Activated effector memory CD4-positive, alpha-beta T cell treated with anti-CD3 and anti-CD28 coated beads, Interleukin-2, amount 50 U/mL, for 16 hours (primary cell): ENCODE data around the gene GALNT10.

Experiments used
- DNase-seq: peaks from one replicate; pipeline ENCODE4 v3.0.0-alpha.2; 2020

Gene GALNT10

DNA sequence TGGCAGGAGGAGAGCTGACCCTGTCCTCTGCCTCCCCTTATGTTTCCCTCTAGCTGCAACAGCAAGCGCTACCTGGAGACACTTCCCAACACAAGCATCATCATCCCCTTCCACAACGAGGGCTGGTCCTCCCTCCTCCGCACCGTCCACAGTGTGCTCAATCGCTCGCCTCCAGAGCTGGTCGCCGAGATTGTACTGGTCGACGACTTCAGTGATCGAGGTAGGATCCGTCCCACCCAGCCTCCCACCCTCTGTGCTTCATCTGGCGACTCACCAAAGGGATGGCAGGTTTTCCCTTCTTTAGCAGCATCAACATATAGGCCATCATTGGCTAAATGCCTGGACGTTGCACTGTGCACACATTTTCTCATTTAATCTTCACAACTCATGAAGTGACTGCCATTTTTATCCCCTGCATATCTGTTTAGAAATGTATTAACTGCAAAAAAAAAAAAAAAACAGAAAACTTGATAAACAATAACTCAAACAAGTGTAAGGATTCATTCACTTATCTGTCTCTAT is 139.0 kb downstream of the GALNT10 start:
- DNase-seq, result no peak

GRCh38 chr5:154330097-154330667 is 139.6 kb downstream of the GALNT10 start:
- DNase-seq, result no peak

- no peak for DNase-seq
Observed at GRCh38 chr5:154331232-154331631, 140.7 kb downstream of the GALNT10 start.

GRCh38 chr5:154331924-154332323 is 141.4 kb downstream of the GALNT10 start:
- DNase-seq, result no peak

DNA sequence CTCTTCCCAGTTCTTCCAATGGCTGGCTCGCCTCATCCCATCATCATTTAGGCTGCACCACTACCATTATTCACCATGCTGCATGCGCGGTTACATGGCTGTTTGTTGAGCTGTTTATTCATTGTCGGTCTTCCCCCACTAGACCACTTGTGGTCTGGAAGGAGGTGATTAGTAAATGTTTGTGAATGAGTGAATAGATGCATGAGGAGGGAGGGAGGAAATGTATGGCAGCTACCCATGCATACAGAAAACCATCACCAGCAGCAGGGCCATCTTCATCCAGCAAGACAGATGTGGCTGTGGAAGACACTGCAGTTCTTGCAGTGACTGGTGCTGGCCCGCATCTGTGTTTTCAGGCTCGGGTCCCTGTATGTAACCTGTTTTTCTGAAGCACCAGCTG is 141.9 kb downstream of the GALNT10 start:
- DNase-seq, result no peak

GRCh38 chr5:154333016-154333415 is 142.5 kb downstream of the GALNT10 start:
- no peak for DNase-seq

GRCh38 chr5:154334406-154335064 is 144.0 kb downstream of the GALNT10 start:
- no peak for DNase-seq

GRCh38 chr5:154335065-154335448 is 144.5 kb downstream of the GALNT10 start:
- DNase-seq, result no peak

GRCh38 chr5:154341620-154342019 is 151.1 kb downstream of the GALNT10 start:
- no peak for DNase-seq

GRCh38 chr5:154342211-154342610 is 151.7 kb downstream of the GALNT10 start:
- DNase-seq, result no peak

DNA sequence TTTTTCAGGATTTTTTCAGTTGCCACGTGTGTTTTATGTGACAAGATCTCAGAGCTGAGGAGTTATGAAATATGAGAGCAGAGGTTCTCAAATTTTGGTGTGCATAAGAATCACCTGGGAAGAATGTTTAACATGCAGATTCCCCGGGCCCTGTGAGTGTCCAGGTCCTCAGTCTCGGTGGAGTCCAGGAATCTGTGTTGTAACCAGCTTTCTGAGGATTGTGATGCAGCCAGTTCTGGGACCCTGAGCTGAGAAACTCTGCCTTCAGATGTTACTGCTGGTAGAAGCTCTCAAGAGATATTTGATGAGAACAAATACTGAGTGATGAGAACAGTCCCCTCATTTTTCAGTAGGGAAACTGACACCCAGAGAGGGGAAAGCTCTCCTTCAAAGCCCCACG is 152.4 kb downstream of the GALNT10 start:
- no peak for DNase-seq

DNA sequence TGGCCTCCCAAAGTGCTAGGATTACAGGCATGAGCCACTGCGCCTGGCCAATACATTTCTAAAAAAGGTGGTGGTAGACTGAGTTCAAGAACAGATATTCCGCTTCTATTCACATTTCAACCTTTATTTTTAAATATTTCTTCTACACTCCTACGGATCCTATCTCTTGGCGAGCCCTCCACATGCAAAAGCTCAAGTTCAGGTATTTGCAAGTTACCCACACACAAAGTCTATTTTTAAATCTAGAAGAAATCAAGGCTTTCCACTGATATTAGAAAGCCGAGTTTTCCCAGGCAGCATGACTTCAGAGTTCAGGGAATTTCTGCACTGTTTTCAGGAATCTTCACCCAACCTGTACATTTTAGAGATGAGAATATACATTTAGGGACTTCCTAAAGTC is 153.9 kb downstream of the GALNT10 start:
- no peak for DNase-seq

- DNase-seq, result no peak
Observed at GRCh38 chr5:154345255-154345952, 154.9 kb downstream of the GALNT10 start.

GRCh38 chr5:154346427-154346826 is 155.9 kb downstream of the GALNT10 start:
- no peak for DNase-seq

- DNase-seq, result no peak
Observed at GRCh38 chr5:154349626-154350264, 159.2 kb downstream of the GALNT10 start.

DNA sequence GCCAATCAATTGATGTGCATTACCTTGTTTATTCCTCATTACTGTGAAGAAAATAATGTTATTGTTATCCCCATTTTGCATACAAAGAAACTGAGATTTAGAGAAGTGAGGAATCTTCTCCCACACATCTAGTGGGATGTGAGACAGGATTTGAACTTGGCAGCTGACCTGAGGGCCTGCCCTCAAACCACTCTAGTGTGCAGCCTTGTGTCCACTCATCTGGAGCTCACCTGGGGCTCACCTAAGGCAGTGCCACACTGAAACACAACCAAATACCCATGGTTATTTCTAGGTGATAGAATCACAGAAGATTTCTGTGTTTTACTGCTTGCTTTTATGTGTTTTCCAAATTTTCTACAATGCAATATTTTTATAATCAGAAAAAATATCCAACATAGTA is 160.6 kb downstream of the GALNT10 start:
- DNase-seq, result no peak

GRCh38 chr5:154351566-154351965 is 161.0 kb downstream of the GALNT10 start:
- DNase-seq, result no peak

DNA sequence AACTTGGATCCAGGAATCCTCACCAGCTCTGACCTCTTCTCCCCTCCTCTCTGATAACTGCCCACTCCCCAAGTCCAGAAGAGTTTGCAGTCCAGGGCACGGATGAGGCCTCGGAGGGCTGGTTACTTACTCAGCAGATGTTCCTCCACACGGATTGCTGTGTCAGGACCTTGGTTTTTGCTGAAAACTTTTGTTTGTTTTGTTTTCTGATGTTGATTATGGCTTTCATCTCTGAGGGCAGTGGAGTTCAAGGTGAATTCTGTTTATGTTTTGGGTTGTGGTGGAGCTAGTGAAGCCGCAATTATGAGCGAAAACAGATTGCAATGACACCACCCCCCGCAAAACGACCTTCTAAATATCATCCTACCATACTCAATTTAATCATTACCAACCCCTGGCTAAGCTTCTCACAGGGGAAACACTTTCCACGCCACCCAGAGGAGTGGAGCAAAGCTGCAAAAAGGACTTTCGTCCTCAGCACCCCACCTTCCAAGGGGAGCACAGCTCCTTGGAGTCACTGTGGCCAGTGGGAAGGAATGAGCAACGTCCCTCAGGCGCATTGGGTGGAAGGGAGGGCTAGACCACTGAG is 162.5 kb downstream of the GALNT10 start:
- DNase-seq, result no peak

DNA sequence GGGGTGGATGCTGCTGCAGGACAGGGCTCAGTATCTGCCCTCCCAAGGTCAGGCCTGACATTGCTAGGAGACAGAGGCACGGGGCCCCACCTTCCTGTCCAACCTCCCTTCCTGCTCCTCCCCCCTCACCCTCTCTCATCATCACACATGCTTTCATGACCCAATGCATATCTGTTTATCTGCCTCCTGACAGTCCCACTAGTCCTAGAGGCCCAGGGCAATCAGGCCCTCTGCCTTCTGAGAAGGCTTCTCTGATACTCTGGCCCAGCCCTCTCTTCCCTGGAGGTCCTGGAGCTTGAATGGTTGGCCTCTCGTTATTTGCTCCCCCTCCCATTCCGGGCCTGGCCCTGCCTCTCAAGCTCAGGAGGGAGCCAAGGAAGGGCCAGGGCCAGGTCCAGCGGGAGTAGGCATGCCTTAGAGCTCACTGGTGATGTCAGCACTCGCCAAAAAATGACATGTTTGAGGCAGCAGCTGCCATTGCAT is 164.6 kb downstream of the GALNT10 start:
- DNase-seq, result no peak

DNA sequence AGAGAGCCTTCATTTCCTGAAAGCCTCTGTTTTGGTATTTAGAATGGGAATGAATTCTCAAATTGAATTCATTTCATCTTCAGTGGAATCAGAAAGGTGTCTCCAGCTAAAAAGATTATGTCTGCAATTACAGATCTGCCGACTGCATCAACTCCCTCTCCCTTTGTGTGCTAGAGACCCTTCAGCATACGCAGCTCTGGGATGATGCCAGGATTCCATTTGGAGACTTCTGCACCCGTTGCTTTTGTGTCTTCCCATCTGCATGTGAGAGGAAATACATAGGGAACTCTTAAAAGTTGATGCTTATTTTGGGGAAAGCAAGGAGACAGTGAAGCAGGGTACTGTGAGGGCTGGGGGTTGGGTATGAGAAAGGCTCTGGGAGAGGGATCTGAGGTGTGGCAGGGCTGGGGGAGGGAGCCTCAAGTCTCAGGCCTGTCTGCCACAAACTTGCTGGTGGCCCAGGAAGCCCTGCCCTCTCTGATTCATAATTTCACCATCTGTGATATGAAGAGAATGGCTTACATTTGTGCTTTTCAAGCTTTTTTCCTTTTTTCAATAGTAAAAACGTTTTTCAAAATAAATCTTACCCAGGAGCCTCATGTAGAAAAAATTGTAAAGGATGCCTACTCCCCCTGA is 165.6 kb downstream of the GALNT10 start:
- no peak for DNase-seq

DNA sequence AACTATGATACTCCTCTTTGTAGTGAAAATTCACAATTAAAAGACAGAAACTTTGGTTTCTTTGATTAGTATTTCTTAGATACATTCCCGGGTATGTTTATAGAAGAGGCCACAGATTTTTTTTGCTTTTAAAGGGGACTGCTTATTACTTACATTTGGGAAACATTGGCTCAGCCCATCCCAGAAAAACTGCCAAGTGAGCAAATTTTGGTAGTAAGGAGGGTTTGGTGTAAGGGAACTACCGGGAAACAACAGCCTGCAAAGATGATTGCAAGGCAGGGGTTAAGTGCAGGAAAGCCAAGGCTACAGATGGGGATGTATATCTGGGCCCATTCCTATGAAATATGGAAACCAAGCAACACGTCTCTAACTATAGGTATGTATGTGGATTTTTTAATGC is 166.4 kb downstream of the GALNT10 start:
- no peak for DNase-seq

DNA sequence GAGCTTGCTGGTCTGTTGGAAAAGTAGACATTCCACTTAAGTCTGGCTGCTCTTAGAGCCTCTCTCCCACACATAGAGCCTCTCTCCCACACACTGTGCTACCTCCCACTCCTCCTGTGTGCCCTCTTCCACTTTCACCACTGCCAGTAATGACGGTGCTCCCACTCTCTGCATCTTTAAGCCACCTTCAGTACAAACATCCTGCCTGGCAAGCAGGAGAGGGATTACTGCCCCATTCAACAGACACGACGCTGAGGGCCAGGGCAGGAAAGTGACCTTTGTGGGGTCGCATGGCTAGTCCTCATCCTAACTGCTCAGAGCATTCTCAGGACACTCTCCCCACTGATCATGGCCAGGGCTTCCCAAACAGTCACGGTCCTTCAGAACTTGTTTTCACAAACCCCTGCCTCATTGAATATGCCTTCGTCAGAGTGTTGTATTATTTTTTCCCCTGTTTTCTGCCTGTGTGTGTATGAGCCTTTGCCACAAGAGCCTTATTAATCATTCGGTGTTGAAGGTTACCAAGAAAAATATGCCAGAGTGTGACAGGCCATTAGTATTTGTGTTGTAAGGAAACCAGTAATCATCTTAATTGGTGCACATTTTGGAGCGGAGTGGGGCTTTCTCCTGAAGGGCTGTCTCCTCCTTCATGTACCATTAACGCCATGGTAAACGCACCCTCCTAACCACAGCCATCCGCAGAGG is 168.1 kb downstream of the GALNT10 start:
- DNase-seq, result no peak
